ENCODE data around the gene SP140L.

The SP140L gene

DNA sequence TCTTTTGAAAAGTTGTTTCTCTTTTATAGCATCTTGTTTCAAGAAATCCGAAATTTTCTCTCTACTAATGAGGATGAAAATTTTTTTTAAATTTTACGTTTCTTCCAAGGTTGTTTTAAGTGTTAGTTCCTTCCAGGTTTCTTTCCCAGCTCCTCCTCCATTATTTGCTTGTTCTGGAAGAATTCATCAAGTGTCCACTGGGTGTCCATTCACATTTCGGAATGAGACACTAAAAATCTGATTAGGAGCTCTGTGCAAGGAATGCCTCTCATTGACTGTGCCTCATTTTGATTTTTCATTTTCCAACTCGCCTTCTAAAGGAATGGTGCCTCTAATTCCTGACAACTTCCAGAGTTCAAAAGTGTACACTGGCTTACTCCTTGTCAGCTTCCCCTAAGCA lies 95.2 kb downstream of the SP140L start:
- DNase-seq (ENCODE audit: low read depth) = no peak
- H3K4me3 ChIP-seq (ENCODE audit: low read depth, low read length) = no peak overlapping the region
- TF ChIP-seq, protein P1, sequence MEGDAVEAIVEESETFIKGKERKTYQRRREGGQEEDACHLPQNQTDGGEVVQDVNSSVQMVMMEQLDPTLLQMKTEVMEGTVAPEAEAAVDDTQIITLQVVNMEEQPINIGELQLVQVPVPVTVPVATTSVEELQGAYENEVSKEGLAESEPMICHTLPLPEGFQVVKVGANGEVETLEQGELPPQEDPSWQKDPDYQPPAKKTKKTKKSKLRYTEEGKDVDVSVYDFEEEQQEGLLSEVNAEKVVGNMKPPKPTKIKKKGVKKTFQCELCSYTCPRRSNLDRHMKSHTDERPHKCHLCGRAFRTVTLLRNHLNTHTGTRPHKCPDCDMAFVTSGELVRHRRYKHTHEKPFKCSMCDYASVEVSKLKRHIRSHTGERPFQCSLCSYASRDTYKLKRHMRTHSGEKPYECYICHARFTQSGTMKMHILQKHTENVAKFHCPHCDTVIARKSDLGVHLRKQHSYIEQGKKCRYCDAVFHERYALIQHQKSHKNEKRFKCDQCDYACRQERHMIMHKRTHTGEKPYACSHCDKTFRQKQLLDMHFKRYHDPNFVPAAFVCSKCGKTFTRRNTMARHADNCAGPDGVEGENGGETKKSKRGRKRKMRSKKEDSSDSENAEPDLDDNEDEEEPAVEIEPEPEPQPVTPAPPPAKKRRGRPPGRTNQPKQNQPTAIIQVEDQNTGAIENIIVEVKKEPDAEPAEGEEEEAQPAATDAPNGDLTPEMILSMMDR (IDR thresholded peaks at IDR 0.05; ENCODE audit: control insufficient read depth, extremely low read depth, insufficient read depth) = no peak

- no peak for DNase-seq (ENCODE audit: low read depth)
- no peak overlapping the region for H3K4me3 ChIP-seq (ENCODE audit: low read depth, low read length)
- TF ChIP-seq, protein P1 (IDR thresholded peaks at IDR 0.05; ENCODE audit: control insufficient read depth, extremely low read depth, insufficient read depth) = no peak
Observed at GRCh38 chr2:230423851-230424458, 97.0 kb downstream of the SP140L start.

- no peak overlapping the region for H3K4me3 ChIP-seq (ENCODE audit: low read depth, low read length)
- DNase-seq (ENCODE audit: low read depth) = no peak
- TF ChIP-seq, protein P1 (IDR thresholded peaks at IDR 0.05; ENCODE audit: control insufficient read depth, extremely low read depth, insufficient read depth) = no peak
Observed at GRCh38 chr2:230425377-230425776, 98.4 kb downstream of the SP140L start.

GRCh38 chr2:230429513-230429912 lies 102.5 kb downstream of the SP140L start:
- H3K4me3 ChIP-seq (ENCODE audit: low read depth, low read length) = no peak overlapping the region
- TF ChIP-seq, protein P1 (IDR thresholded peaks at IDR 0.05; ENCODE audit: control insufficient read depth, extremely low read depth, insufficient read depth) = no peak
- no peak for DNase-seq (ENCODE audit: low read depth)

DNA sequence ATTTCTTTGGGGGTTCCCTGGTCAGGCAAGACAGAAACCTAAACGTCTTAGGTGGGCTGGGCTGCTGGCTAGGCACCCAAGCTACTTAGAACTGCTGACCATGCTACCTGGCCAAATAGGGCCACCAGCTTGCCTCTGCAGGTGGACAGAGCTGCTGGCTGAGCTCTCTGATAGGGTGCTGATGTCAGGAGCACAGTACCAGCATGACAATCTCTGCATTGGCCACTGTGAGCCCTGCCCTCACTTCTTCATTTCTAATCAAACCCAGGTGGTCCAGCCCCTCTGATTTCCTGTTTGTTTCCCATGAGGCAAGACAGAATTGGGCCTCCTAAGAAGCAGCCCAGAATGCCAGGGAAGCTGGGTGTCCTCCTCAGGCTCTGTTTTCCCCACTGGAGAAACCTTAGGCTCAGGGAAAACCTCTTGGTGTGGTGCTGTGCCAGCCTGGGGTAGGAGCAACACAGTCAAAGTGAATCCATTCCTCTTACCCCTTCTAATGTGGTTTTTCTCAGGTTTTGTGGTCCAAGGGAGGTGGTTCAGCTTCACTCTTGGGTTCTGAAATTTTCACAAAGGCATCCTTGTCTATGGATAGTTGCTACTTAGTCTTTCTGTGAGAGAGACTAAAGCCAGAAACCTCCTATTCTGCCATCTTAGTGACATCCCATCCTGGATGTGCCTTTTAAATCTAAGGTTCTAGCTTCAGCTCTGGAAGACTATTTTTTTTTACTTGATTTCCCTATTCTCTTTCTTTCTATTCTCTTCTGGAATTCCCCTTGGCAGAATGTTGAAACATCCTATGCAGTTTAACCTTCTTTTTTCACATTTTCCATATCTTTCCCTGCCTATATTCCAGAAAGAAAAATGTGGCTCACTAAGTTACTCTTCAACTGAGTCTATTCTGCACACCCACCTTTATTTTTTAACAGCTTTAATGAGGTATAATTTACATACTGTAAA lies 104.2 kb downstream of the SP140L start:
- H3K4me3 ChIP-seq (ENCODE audit: low read depth, low read length) = no peak overlapping the region
- TF ChIP-seq, protein P1 (IDR thresholded peaks at IDR 0.05; ENCODE audit: control insufficient read depth, extremely low read depth, insufficient read depth) = no peak
- no peak for DNase-seq (ENCODE audit: low read depth)

- no peak for DNase-seq (ENCODE audit: low read depth)
- TF ChIP-seq, protein P1 (IDR thresholded peaks at IDR 0.05; ENCODE audit: control insufficient read depth, extremely low read depth, insufficient read depth) = no peak
Observed at GRCh38 chr2:230434677-230435324, 107.8 kb downstream of the SP140L start.

More at GRCh38 chr2:230434677-230435324, 107.8 kb downstream of the SP140L start:
- H3K4me3 ChIP-seq (ENCODE audit: low read depth, low read length) = no peak overlapping the region
